GM12892 (cell line): ENCODE results near the gene ZNF117.
"Not testable (repeated sequence)": the region's sequence is repeated elsewhere in the genome, so short reads cannot be mapped to it uniquely, and the experiment has no call there.

Source experiments
- DNase-seq: peaks from one replicate; pipeline ENCODE4 v3.0.0; 2011; ENCODE audit not compliant: insufficient read length
- FAIRE-seq: peaks from 2 replicates; lab custom pipeline; 2011; peaks lifted over from hg19 to GRCh38; lab: Jason Lieb, UNC
- POLR2A ChIP-seq: IDR thresholded peaks from 2 replicates; pipeline ENCODE4 v1.6.1; 2011; ENCODE audit warnings: low read depth, low read length, control low read depth
- POLR2AphosphoS5 ChIP-seq: IDR thresholded peaks from 2 replicates; pipeline ENCODE4 v1.6.1; 2011; ENCODE audit warnings: low read depth, low read length, control low read depth
- TAF1 ChIP-seq: IDR thresholded peaks from 2 replicates; pipeline ENCODE4 v1.6.1; 2011; ENCODE audit warnings: low read depth, mild to moderate bottlenecking, control low read depth, low read length, borderline replicate concordance

The ZNF117 gene

GRCh38 chr7:64965594-64965993 is 25.2 kb downstream of the ZNF117 start:
- FAIRE-seq (no peak), DNase-seq (no peak)

GRCh38 chr7:64959072-64959747 is 31.6 kb downstream of the ZNF117 start:
- TF ChIP-seq POLR2AphosphoS5: no peak
- TF ChIP-seq TAF1: no peak
- no peak for TF ChIP-seq POLR2A
- DNase-seq (no peak), FAIRE-seq (no peak)

More at GRCh38 chr7:64965594-64965993, 25.2 kb downstream of the ZNF117 start:
- TF ChIP-seq TAF1 (no peak), POLR2AphosphoS5 (no peak), POLR2A (no peak)

DNA sequence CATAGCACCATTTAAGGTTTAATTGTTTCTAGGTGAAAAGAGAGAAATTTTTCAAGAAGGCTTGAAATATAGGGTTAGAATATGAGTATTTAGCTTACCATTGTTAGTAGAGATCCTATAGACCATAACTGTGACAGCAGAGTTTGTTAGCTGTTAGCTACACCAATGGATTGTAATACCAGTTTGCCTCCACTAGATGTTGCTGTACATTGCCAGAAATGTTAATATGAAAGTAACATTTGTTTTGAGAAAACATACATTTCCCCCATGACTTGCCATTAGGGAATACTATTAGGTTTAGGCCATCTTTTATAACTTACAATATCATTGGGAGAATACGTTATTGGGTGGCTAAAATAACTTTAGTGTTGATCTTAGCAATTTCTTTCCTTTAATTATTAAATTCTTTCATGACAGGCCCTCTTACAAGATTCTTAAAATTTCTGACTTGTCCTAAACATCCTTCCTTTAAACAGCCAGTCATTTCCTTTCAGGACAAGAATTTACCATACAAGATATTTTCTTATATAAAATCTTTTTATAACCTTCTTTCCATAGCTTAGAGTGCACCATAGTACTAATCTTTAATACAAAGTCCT is 39.5 kb downstream of the ZNF117 start:
- DNase-seq: no peak
- TF ChIP-seq POLR2AphosphoS5 (no peak), TAF1 (no peak), POLR2A (no peak)
- FAIRE-seq: peak; percentile 81

DNA sequence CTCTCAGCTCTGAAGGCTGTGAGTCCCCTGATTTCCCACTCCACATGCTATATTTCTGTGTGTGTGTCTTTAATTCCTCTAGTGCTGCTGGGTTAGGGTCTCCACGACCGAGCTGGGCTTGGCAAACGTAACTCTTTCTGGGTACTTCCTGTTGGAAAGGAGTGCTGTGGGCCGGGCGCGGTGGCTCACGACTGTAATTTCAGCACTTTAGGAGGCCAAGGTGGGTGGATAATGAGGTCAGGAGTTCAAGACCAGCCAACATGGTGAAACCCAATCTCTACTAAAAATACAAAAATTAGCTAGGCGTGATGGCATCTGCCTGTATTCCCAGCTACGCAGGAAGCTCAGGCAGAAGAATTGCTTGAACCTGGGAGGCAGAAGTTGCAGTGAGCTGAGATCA is 40.2 kb downstream of the ZNF117 start:
- FAIRE-seq, DNase-seq: not testable (repeated sequence)

DNA sequence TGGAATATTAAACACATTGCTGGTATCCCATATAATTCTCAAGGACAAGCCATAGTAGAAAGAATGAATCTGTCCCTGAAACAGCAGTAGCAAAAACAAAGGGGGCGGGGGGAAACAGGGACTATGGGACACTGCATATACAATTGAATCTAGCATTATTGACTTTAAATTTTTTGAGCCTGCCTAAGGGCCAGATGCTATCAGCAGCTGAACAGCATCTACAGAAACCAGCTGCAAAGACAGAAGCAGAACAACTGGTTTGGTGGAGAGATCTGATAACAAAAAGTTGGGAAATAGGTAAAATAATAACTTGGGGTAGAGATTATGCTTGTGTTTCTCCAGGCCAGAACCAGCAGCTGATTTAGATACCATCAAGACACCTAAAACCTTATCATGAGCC is 42.1 kb downstream of the ZNF117 start:
- not testable (repeated sequence) for FAIRE-seq

DNA sequence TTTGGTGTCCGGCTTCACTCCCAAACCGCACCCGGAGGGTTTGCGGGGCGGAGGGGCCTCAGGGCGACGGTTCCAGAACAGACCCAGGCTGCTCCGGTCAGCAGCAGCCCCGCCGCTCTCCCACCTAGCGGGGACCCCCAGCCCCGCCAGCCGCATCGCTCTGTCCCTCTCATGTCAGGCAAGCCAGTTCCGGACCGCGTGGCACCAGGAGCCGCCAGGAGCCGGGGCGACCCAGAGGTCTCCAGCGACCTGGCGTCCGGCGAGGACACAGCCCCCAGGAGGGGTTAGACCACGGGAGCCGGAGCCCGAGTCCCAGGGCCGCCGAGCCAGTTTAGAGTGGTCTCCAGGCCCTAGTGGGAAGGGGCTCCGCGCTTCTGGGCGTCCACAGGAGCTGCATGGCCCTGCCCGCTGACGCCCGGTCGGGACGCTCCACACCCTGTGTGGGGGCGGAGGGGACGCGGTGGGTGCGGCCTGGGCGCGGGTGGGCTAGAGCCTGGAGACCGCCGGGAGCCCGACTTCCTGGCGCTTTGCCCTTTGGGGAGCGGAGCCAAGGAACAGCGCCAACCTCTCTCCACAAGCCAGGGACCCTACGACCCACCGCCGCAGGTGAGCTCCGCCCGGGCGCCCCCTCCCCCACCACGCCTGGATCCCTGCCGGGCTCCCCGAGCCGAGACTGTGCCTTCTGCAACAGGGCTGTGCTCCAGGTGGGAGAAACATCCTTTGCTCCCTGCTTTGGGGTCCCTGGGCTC is 43.4 kb downstream of the ZNF117 start:
- TF ChIP-seq POLR2A (no peak), TAF1 (no peak), POLR2AphosphoS5 (no peak)
- no peak for DNase-seq
- FAIRE-seq: no peak

More for the DNA sequence above, 42.1 kb downstream of the ZNF117 start:
- DNase-seq: not testable (repeated sequence)

DNA sequence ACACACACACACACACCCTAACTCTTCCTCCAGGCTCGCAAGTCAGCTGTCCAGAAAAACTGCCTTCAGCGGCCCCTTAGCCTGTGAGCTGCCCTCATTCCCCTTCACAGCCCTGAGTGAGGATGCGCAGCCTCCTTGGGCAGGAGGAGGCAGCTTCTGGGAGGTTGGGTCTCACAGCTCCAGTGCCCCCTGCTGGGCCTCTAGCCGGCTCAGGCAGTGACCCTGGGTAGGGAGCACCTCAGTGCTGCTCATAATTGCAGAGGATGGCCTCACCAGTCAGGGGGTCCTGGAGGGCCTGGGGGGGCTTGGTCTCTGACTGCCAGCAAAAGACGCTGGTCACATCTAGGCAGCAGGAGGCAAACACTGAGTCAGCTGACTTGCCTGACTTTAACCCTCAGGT is 44.1 kb downstream of the ZNF117 start:
- FAIRE-seq: no peak
- no peak for DNase-seq
- TF ChIP-seq POLR2A: no peak
- no peak for TF ChIP-seq POLR2AphosphoS5
- no peak for TF ChIP-seq TAF1

DNA sequence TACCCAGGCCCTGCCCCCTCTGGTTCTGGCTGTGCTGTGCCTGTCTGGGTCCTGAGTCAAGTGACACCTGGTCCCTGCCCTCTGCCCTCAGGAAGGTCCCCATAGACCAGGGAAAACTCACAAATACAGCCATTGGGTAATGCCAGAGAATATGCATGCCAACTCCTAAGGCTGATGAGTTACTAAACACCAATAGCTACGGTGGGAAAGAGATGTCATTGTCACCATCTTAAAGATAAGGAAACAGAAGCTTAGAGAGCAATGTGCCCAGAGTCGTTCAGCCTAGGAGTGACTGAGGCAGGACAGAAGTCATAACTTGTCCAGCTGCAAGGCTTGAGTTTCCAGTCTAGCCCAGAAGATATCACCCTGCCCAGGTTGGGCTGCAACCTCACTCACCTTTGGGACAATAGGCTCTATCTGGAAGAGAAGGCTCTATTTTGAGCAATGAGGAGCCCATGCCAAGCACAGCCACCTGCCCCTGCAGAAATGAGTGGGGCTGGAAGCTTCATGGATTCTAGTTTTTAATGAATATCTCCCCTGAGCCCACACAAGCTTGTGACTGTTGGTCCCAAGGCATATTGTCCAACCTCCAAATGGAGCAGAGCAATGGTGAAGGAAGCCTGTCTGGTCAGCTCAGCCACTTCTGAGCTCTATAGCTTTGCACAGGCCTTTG is 45.2 kb downstream of the ZNF117 start:
- DNase-seq (no peak), FAIRE-seq (no peak)
- TF ChIP-seq POLR2AphosphoS5 (no peak), POLR2A (no peak), TAF1 (no peak)

GRCh38 chr7:64944667-64945502 is 46.0 kb downstream of the ZNF117 start:
- not testable (repeated sequence) for FAIRE-seq, DNase-seq

- not testable (repeated sequence) for DNase-seq, FAIRE-seq
These were observed 50.8 kb downstream of the ZNF117 start for GRCh38 chr7:64940021-64940420.

DNA sequence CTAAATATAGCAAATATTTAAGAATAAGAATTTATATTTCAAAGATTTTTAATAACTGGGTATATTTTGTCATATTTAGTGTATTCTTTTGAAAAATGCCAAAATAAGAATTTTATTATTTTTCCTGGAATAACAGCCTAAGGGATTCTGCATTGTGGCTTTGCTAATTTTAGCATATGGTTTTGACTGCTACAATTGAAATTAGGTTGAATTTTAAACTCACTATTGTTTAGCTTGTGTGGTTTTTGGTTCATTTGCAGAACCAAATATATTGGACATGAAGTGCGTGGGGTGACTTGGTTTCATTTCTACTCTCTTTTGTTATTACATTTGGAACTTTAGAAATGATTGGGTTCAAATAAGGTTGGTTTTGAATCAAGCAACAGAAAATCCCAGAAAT is 52.3 kb downstream of the ZNF117 start:
- no peak for TF ChIP-seq TAF1
- no peak for TF ChIP-seq POLR2A
- FAIRE-seq (no peak), DNase-seq (no peak)

DNA sequence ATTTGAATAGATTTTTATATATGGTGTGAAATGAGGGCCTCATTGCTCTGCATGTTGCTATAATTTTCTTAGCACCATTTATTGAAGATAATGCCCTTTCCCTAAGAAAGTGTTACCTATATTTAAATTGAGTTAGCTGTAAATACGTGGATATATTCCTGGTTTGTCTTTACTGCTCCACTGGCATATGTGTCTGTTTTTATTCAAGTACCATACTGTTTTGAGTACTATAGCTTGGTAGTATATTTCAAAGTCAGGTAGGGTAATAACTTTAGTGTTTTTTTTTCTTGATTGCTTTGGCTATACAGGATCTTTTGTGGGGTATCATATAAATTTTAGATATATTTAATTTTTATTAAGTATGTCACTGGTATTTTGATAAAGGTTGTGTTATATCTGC is 56.4 kb downstream of the ZNF117 start:
- no peak for DNase-seq
- FAIRE-seq: no peak
- TF ChIP-seq TAF1 (no peak), POLR2A (no peak), POLR2AphosphoS5 (no peak)

GRCh38 chr7:64928252-64929187 is 62.3 kb downstream of the ZNF117 start:
- DNase-seq: not testable (repeated sequence)

More at GRCh38 chr7:64928252-64929187, 62.3 kb downstream of the ZNF117 start:
- FAIRE-seq: not testable (repeated sequence)
